Measurements from ENCODE around the gene ST6GALNAC3.
"Not testable (repeated sequence)": the region's sequence is repeated elsewhere in the genome, so short reads cannot be mapped to it uniquely, and the experiment has no call there.

The ST6GALNAC3 gene

GRCh38 chr1:76075188-76075489, 593 bp downstream of the ST6GALNAC3 start:
- no peak for DNase-seq

- DNase-seq = no peak
Measured at GRCh38 chr1:76075877-76076276, 1.3 kb downstream of the ST6GALNAC3 start.

GRCh38 chr1:76079475-76080227, 5.1 kb downstream of the ST6GALNAC3 start:
- DNase-seq = no peak

- no peak for DNase-seq
Measured at GRCh38 chr1:76080552-76081079, 6.1 kb downstream of the ST6GALNAC3 start.

GRCh38 chr1:76082062-76082461, 7.5 kb downstream of the ST6GALNAC3 start:
- no peak for DNase-seq

GRCh38 chr1:76083189-76083588, 8.6 kb downstream of the ST6GALNAC3 start:
- DNase-seq = no peak

GRCh38 chr1:76084029-76084627, 9.6 kb downstream of the ST6GALNAC3 start:
- DNase-seq = no peak

GRCh38 chr1:76084685-76085084, 10.1 kb downstream of the ST6GALNAC3 start:
- DNase-seq = no peak

GRCh38 chr1:76086109-76086508, 11.6 kb downstream of the ST6GALNAC3 start:
- DNase-seq = no peak

GRCh38 chr1:76086597-76086996, 12.1 kb downstream of the ST6GALNAC3 start:
- DNase-seq = no peak

- no peak for DNase-seq
Measured at GRCh38 chr1:76090283-76091203, 16.0 kb downstream of the ST6GALNAC3 start.

- DNase-seq = no peak
Measured at GRCh38 chr1:76092812-76093211, 18.3 kb downstream of the ST6GALNAC3 start.

GRCh38 chr1:76093522-76094312, 19.2 kb downstream of the ST6GALNAC3 start:
- no peak for DNase-seq

- DNase-seq = no peak
Measured at GRCh38 chr1:76095802-76096201, 21.3 kb downstream of the ST6GALNAC3 start.

GRCh38 chr1:76097064-76097463, 22.5 kb downstream of the ST6GALNAC3 start:
- not testable (repeated sequence) for DNase-seq

- DNase-seq = no peak
Measured at GRCh38 chr1:76098845-76099244, 24.3 kb downstream of the ST6GALNAC3 start.

- DNase-seq = no peak
Measured at GRCh38 chr1:76101548-76101947, 27.0 kb downstream of the ST6GALNAC3 start.

- no peak for DNase-seq
Measured at GRCh38 chr1:76102046-76102445, 27.5 kb downstream of the ST6GALNAC3 start.

GRCh38 chr1:76103034-76103433, 28.5 kb downstream of the ST6GALNAC3 start:
- no peak for DNase-seq

GRCh38 chr1:76105372-76105771, 30.8 kb downstream of the ST6GALNAC3 start:
- no peak for DNase-seq

GRCh38 chr1:76106251-76106650, 31.7 kb downstream of the ST6GALNAC3 start:
- DNase-seq = no peak

- DNase-seq = no peak
Measured at GRCh38 chr1:76106719-76107235, 32.2 kb downstream of the ST6GALNAC3 start.
